IMR-90 (cell line): ENCODE data around the gene GNAI2. TPM values are rescaled to one million over a fixed set of nuclear protein-coding genes. Genes with fewer than 3 reads are reported as not detected.

Experiments
- ATAC-seq: fragments of 200-7000 bp; cut with Tn5 transposase; 2 replicates; pipeline ENCODE4 v1.9.1; 2020; ENCODE audit warnings: low read depth, mild to moderate bottlenecking, moderate library complexity
- BruUV-seq: library from RNA; stranded (reverse); fragments of 400-500 nt; replicated peaks from 2 replicates; lab custom pipeline; 2021; lab: Mats Ljungman, UMichigan
- CTCF ChIA-PET: fragments of 300-600 bp; formaldehyde crosslinking; extraction: SDS; loops from one replicate; lab custom pipeline; 2021; ENCODE audit warnings: antibody characterized with exemption; lab: Yijun Ruan, JAX
- POLR2A ChIA-PET: fragments of 300-600 bp; sonication (Branson Sonifier 250); formaldehyde crosslinking; loops from one replicate; lab custom pipeline; 2022; ENCODE audit warnings: antibody characterized with exemption; ENCODE audit not compliant: unreplicated experiment; lab: Charles Lee
- DNase-seq: peaks from one replicate; pipeline ENCODE4 v3.0.0; 2013
- H2AFZ ChIP-seq: replicated peaks from 2 replicates; pipeline ENCODE3; 2013; ENCODE audit warnings: low read length, mild to moderate bottlenecking; ENCODE audit not compliant: poor library complexity
- H2AK5ac ChIP-seq: 2 replicates; pipeline ENCODE4 v1.6.1; 2013; ENCODE audit warnings: low read depth, low read length, inconsistent platforms
- H2AK9ac ChIP-seq: replicated peaks from 2 replicates; pipeline ENCODE3; 2013; ENCODE audit warnings: mild to moderate bottlenecking, low read depth, low read length, moderate library complexity; ENCODE audit not compliant: poor library complexity
- H2BK120ac ChIP-seq: 2 replicates; pipeline ENCODE4 v1.6.1; 2013; ENCODE audit warnings: low read depth, low read length, inconsistent platforms
- H2BK15ac ChIP-seq: 3 replicates; pipeline ENCODE4 v1.6.1; 2013; ENCODE audit warnings: low read depth, low read length, inconsistent platforms
- H2BK20ac ChIP-seq: 2 replicates; pipeline ENCODE4 v1.6.1; 2013; ENCODE audit warnings: low read depth, mild to moderate bottlenecking, inconsistent platforms, low read length, moderate library complexity
- H2BK5ac ChIP-seq: 2 replicates; pipeline ENCODE4 v1.6.1; 2013; ENCODE audit warnings: mild to moderate bottlenecking, low read depth, low read length, inconsistent platforms; ENCODE audit not compliant: poor library complexity, severe bottlenecking
- H3K14ac ChIP-seq: replicated peaks from 2 replicates; pipeline ENCODE4 v1.6.1; 2013; ENCODE audit warnings: low read depth, low read length, inconsistent platforms
- H3K18ac ChIP-seq: 2 replicates; pipeline ENCODE4 v1.6.1; 2013; ENCODE audit warnings: low read depth, low read length, control low read depth
- H3K23ac ChIP-seq: 2 replicates; pipeline ENCODE4 v1.6.1; 2013; ENCODE audit warnings: low read depth, low read length, inconsistent platforms
- H3K27ac ChIP-seq: 2 replicates; pipeline ENCODE4 v1.5.1; 2013; ENCODE audit warnings: mild to moderate bottlenecking, control low read depth, low read length; ENCODE audit not compliant: insufficient read depth
- H3K27me3 ChIP-seq: 2 replicates; pipeline ENCODE4 v1.6.1; 2013; ENCODE audit warnings: low read length; ENCODE audit not compliant: control insufficient read depth, insufficient read depth
- H3K36me3 ChIP-seq: 2 replicates; pipeline ENCODE4 v1.6.1; 2013; ENCODE audit warnings: low read length, mixed read lengths; ENCODE audit not compliant: control insufficient read depth, insufficient read depth
- H3K4ac ChIP-seq: 2 replicates; pipeline ENCODE4 v1.6.1; 2013; ENCODE audit warnings: low read depth, low read length, inconsistent platforms
- H3K4me1 ChIP-seq: 2 replicates; pipeline ENCODE4 v1.6.1; 2013; ENCODE audit warnings: low read length, mixed read lengths; ENCODE audit not compliant: control insufficient read depth, insufficient read depth
- H3K4me2 ChIP-seq: 2 replicates; pipeline ENCODE4 v1.6.1; 2013; ENCODE audit warnings: low read depth, mild to moderate bottlenecking, control low read depth, low read length, moderate library complexity
- H3K4me3 ChIP-seq: 2 replicates; pipeline ENCODE4 v1.5.1; 2013; ENCODE audit warnings: low read depth, mild to moderate bottlenecking, control low read depth, low read length, moderate library complexity; ENCODE audit not compliant: insufficient read depth
- H3K56ac ChIP-seq: 2 replicates; pipeline ENCODE4 v1.6.1; 2013; ENCODE audit warnings: low read length, inconsistent platforms; ENCODE audit not compliant: insufficient read depth; ENCODE audit errors: extremely low read depth
- H3K79me1 ChIP-seq, 2 experiments: 2 replicates each; pipeline ENCODE4 v1.6.1; 2013; ENCODE audit warnings: low read length in 2 of 2, inconsistent platforms in 1 of 2, low read depth in 1 of 2
- H3K9ac ChIP-seq: 2 replicates; pipeline ENCODE4 v1.6.1; 2013; ENCODE audit warnings: low read depth, low read length, control low read depth
- H3K9me1 ChIP-seq: 2 replicates; pipeline ENCODE4 v1.6.1; 2013; ENCODE audit warnings: low read length, inconsistent platforms; ENCODE audit not compliant: insufficient read depth
- H3K9me3 ChIP-seq: 2 replicates; pipeline ENCODE4 v1.6.1; 2013; ENCODE audit warnings: low read length; ENCODE audit not compliant: control insufficient read depth, insufficient read depth
- H4K20me1 ChIP-seq: 2 replicates; pipeline ENCODE4 v1.6.1; 2013; ENCODE audit warnings: low read length, inconsistent platforms; ENCODE audit not compliant: insufficient read depth
- H4K5ac ChIP-seq: 2 replicates; pipeline ENCODE4 v1.6.1; 2013; ENCODE audit warnings: mild to moderate bottlenecking, low read depth, low read length, control low read depth
- H4K8ac ChIP-seq, 2 experiments: 2 replicates each; pipeline ENCODE4 v1.6.1; 2013; ENCODE audit warnings: low read depth in 2 of 2, low read length in 2 of 2, control low read depth in 1 of 2, inconsistent platforms in 1 of 2
- H4K91ac ChIP-seq: 2 replicates; pipeline ENCODE4 v1.6.1; 2013; ENCODE audit warnings: low read depth, low read length, inconsistent platforms; ENCODE audit not compliant: insufficient read depth
- BHLHE40 ChIP-seq: fragments of 150-350 bp; IDR thresholded peaks from 2 replicates; pipeline ENCODE4 v1.6.1; 2016; ENCODE audit warnings: mild to moderate bottlenecking, low read depth, low read length
- CEBPB ChIP-seq: IDR thresholded peaks from 2 replicates; pipeline ENCODE4 v1.6.1; 2012; ENCODE audit warnings: low read depth, low read length, improper control_type of control experiment
- CHD1 ChIP-seq: IDR thresholded peaks from 2 replicates; pipeline ENCODE4 v1.6.1; 2012; ENCODE audit warnings: low read depth, low read length, improper control_type of control experiment
- FOS ChIP-seq: fragments of 150-350 bp; IDR thresholded peaks from 2 replicates; pipeline ENCODE4 v1.6.1; 2016; ENCODE audit warnings: low read depth, low read length
- MAFK ChIP-seq: IDR thresholded peaks from 2 replicates; pipeline ENCODE4 v1.6.1; 2012; ENCODE audit warnings: low read depth, low read length, improper control_type of control experiment
- MAZ ChIP-seq: IDR thresholded peaks from 2 replicates; pipeline ENCODE4 v1.6.1; 2012; ENCODE audit warnings: low read depth, mild to moderate bottlenecking, low read length, improper control_type of control experiment, moderate library complexity, borderline replicate concordance
- NFE2L2 ChIP-seq: fragments of 150-350 bp; IDR thresholded peaks from 2 replicates; pipeline ENCODE4 v1.6.1; 2016; ENCODE audit warnings: low read depth, mild to moderate bottlenecking, low read length
- RAD21 ChIP-seq: IDR thresholded peaks from 2 replicates; pipeline ENCODE4 v1.6.1; 2012; ENCODE audit warnings: low read length, improper control_type of control experiment
- RCOR1 ChIP-seq: IDR thresholded peaks from 2 replicates; pipeline ENCODE4 v1.6.1; 2012; ENCODE audit warnings: mild to moderate bottlenecking, low read length, improper control_type of control experiment; ENCODE audit not compliant: insufficient replicate concordance
- RFX5 ChIP-seq: IDR thresholded peaks from 2 replicates; pipeline ENCODE4 v1.8.0; 2012; ENCODE audit warnings: low read depth, mild to moderate bottlenecking, low read length, moderate library complexity
- WGBS, 2 experiments: methylation state at CpG; one replicate each; pipeline versions ENCODE4 v1.1.5 to v1.1.7; 2013; ENCODE audit warnings: missing lambda C conversion rate in 2 of 2; ENCODE audit not compliant: insufficient read length in 1 of 2; ENCODE audit errors: extremely low coverage in 2 of 2; 5-methylcytosine and 5-hydroxymethylcytosine counted together
- dilution Hi-C: fragments of 300-500 bp; cut with HindIII; formaldehyde crosslinking; loops from one replicate; pipeline ENCODE4 v1.14.3; 2018; ENCODE audit warnings: low sequenced_read_pairs; ENCODE audit not compliant: unreplicated experiment
- in situ Hi-C: fragments of 300-500 bp; cut with MboI; formaldehyde crosslinking; loops from 3 replicates; pipeline ENCODE4 v1.14.3; 2019; ENCODE audit warnings: low sequenced_read_pairs, inconsistent platforms, mixed read lengths
- intact Hi-C: fragments of 100-400 bp; cut with micrococcal nuclease; formaldehyde crosslinking; loops from 2 replicates; pipeline ENCODE4 v1.10.0; 2022
- polyA plus RNA-seq, 3 experiments: library from polyadenylated mRNA; depleted of rRNA; stranded (reverse); fragments of >200 nt; gene quantifications; 2 replicates each; pipeline ENCODE4 v1.2.3, GENCODE V29; 2012; ENCODE audit warnings: low replicate concordance in 1 of 3
- total RNA-seq: library from RNA; depleted of rRNA; stranded (reverse); fragments of >200 nt; gene quantifications from 2 replicates; pipeline ENCODE4 v1.2.3, GENCODE V29; 2012
- TF ChIP-seq, protein P1 (sequence below): fragments of 150-350 bp; IDR thresholded peaks from 2 replicates; pipeline ENCODE4 v1.6.1; 2017; ENCODE audit warnings: mild to moderate bottlenecking, antibody characterized with exemption, low read length, low read depth
- TF ChIP-seq, protein P2 (sequence below): fragments of 150-350 bp; IDR thresholded peaks from 2 replicates; pipeline ENCODE4 v1.6.1; 2016; ENCODE audit warnings: low read depth, mild to moderate bottlenecking, low read length, moderate library complexity, borderline replicate concordance

GNAI2 gene
- total and polyA plus RNA-seq, 2 of the 4 experiments (the other 2 are of a cell fraction): 867 to 1,079 TPM

DNA sequence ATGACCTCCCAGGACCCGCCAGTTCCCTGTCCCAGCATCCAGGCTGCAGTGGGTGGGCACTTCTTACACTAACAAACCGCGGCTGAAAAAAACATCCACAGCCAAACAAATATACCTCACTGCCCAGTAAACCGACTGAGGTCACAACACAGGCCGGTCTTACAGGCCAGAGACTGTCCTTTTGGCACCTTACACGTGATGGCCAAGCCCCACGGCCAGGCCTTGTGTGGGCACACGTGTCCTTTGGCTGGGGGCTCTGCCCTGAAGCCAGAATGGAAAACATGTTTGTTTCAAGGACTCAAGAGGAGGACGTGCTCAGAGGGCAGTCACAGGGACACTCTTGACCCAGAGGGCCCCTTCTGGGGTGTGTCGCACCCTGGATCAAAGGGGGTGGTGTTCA, 21.2 kb upstream of the GNAI2 start:
- Histone ChIP-seq H3K4me3 (no peak overlapping the region), H2BK15ac (no peak overlapping the region), H3K36me3 (no peaks in the 10 kb centered on the region), H2BK120ac (no peak overlapping the region), H3K23ac (no peak overlapping the region), H3K9me1 (no peaks in the 10 kb centered on the region), H3K9me3 (no peaks in the 10 kb centered on the region), H3K9ac (no peak overlapping the region), H3K18ac (no peak overlapping the region), H4K5ac (no peak overlapping the region), H3K27ac (no peak overlapping the region), H3K4ac (no peak overlapping the region), H3K27me3 (peaks cover 28% of the 10 kb centered on the region; the same call in 1 of the 2 replicates), H3K4me2 (no peak overlapping the region), H4K8ac (no peak overlapping the region), H3K14ac (no peak overlapping the region), H3K79me1 (no peaks in the 10 kb centered on the region), H2AK5ac (no peak overlapping the region), H2BK20ac (no peak overlapping the region), H2AFZ (no peak overlapping the region), H4K20me1 (no peaks in the 10 kb centered on the region), H4K91ac (no peak overlapping the region), H2BK5ac (no peak overlapping the region), H3K56ac (no peak overlapping the region), H3K4me1 (peaks cover 2% of the 10 kb centered on the region; the same call in 1 of the 2 replicates), H2AK9ac (no peak overlapping the region)
- POLR2A ChIA-PET: no interaction called here
- CTCF ChIA-PET: no interaction called here
- no peak for DNase-seq
- in situ Hi-C loops: no loop called here
- intact Hi-C loops: no loop called here
- no CpG with 5 or more reads among the region's 10 CpGs for WGBS, 2 experiments
- BruUV-seq: no TSS peak
- no peak for ATAC-seq
- TF ChIP-seq RFX5: no peak
- TF ChIP-seq RAD21: no peak
- TF ChIP-seq, protein P1, sequence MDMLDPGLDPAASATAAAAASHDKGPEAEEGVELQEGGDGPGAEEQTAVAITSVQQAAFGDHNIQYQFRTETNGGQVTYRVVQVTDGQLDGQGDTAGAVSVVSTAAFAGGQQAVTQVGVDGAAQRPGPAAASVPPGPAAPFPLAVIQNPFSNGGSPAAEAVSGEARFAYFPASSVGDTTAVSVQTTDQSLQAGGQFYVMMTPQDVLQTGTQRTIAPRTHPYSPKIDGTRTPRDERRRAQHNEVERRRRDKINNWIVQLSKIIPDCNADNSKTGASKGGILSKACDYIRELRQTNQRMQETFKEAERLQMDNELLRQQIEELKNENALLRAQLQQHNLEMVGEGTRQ: no peak
- TF ChIP-seq, protein P2, sequence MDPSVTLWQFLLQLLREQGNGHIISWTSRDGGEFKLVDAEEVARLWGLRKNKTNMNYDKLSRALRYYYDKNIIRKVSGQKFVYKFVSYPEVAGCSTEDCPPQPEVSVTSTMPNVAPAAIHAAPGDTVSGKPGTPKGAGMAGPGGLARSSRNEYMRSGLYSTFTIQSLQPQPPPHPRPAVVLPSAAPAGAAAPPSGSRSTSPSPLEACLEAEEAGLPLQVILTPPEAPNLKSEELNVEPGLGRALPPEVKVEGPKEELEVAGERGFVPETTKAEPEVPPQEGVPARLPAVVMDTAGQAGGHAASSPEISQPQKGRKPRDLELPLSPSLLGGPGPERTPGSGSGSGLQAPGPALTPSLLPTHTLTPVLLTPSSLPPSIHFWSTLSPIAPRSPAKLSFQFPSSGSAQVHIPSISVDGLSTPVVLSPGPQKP: no peak
- TF ChIP-seq RCOR1: no peak
- no peak for TF ChIP-seq MAZ
- TF ChIP-seq NFE2L2: no peak
- TF ChIP-seq BHLHE40: no peak
- TF ChIP-seq MAFK: no peak
- TF ChIP-seq CHD1: no peak
- no peak for TF ChIP-seq FOS
- no peak for TF ChIP-seq CEBPB
- dilution Hi-C loops: no loop called here
